ENCODE measurements around the gene PDLIM3. TPM values are rescaled to one million over a fixed set of nuclear protein-coding genes. Genes with fewer than 3 reads are reported as not detected.

Gene PDLIM3
- total and polyA plus RNA-seq, 9 of the 15 experiments (the other 6 are each of a cell fraction or from before 2014, with no cell fraction given), result 0.06 TPM; not detected in 8

DNA sequence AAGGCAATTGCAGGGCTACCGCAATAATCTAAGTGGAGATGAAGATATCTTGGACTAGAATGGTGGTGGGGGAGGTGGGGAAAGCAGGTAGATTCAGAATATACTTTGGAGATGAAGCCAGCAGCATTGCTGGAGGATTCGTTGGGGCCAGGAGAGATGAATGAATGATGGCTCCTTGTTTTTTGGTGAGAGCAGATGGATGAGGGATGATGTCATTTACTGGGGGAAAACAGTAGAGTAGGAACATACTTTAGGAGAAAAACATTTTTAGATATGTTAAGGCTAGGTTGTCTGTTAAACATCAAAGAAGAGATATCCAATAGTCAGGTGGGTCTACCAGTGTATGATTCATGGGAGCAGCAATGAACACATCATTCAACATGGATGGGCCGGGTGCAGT lies 69.6 kb downstream of the PDLIM3 start:
- H3K4me1 ChIP-seq (replicated peaks in 1 of 2; ENCODE audit: control insufficient read depth in 2 of 2, insufficient read depth in 2 of 2, low read length in 2 of 2), result peaks cover 3 to 4% of the 10 kb centered on the region in 2 experiments
- ATAC-seq, result no peak
- peaks cover 2% of the 10 kb centered on the region; the same call in 1 of the 2 replicates for H3K9me3 ChIP-seq (replicated peaks; ENCODE audit: control insufficient read depth, insufficient read depth, low read depth, low read length)
- H3K9me1 ChIP-seq (ENCODE audit: control insufficient read depth, insufficient read depth, low read length), result no peaks in the 10 kb centered on the region
- H3K9ac ChIP-seq (ENCODE audit: insufficient read depth in 1 of 2, low read depth in 2 of 2, low read length in 2 of 2), result no peak overlapping the region
- ChIA-PET CTCF (ENCODE audit: low intra/inter-chr PET ratio) (no interaction called here), POLR2A (no interaction called here)
- intact Hi-C loops (cut with micrococcal nuclease) (no loop called here), in situ Hi-C loops (cut with MboI) (no loop called here)
- DNase-seq (ENCODE audit: extremely low read depth in 1 of 4, low spot score in 3 of 4), result no peak
- H2AFZ ChIP-seq (ENCODE audit: low read depth, low read length), result no peak overlapping the region
- WGBS (ENCODE audit: insufficient coverage, low coverage, missing lambda C conversion rate), result 4% methylated on average over 3 of the region's 3 CpGs
- no peak overlapping the region for H3K4me2 ChIP-seq (ENCODE audit: insufficient read depth, low read length)
- no peak overlapping the region for H3K27ac ChIP-seq (ENCODE audit: extremely low read depth, low read depth, low read length)
- no TSS peak for BruUV-seq (replicated peaks)
- no peak for FAIRE-seq
- H3K4me3 ChIP-seq, result no peak overlapping the region
- H3K79me2 ChIP-seq (ENCODE audit: control insufficient read depth, insufficient read depth, low read length), result no peaks in the 10 kb centered on the region
- no peaks in the 10 kb centered on the region for H3K36me3 ChIP-seq (ENCODE audit: control insufficient read depth, insufficient read depth, low read length)
- H3K27me3 ChIP-seq (ENCODE audit: control insufficient read depth in 2 of 2, insufficient read depth in 2 of 2, low read length in 2 of 2), result peaks cover 50 to 60% of the 10 kb centered on the region in 2 experiments
- no peaks in the 10 kb centered on the region for H4K20me1 ChIP-seq (replicated peaks; ENCODE audit: control insufficient read depth, insufficient read depth, low read length)
- TF ChIP-seq, protein P1, sequence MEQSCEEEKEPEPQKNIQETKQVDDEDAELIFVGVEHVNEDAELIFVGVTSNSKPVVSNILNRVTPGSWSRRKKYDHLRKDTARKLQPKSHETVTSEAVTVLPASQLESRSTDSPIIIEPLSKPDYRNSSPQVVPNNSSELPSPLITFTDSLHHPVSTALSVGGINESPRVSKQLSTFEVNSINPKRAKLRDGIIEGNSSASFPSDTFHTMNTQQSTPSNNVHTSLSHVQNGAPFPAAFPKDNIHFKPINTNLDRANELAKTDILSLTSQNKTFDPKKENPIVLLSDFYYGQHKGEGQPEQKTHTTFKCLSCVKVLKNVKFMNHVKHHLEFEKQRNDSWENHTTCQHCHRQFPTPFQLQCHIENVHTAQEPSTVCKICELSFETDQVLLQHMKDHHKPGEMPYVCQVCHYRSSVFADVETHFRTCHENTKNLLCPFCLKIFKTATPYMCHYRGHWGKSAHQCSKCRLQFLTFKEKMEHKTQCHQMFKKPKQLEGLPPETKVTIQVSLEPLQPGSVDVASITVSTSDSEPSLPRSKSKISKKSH (CRISPR knock-in tag; IDR thresholded peaks at IDR 0.05), result no peak
- TF ChIP-seq HSF4 (CRISPR knock-in tag; IDR thresholded peaks at IDR 0.05; ENCODE audit: borderline replicate concordance) (no peak), ZNF408 (CRISPR knock-in tag; IDR thresholded peaks at IDR 0.05; ENCODE audit: low read depth) (no peak), CBFA2T3 (IDR thresholded peaks at IDR 0.05) (no peak), NELFE (IDR thresholded peaks at IDR 0.05; ENCODE audit: insufficient read depth, insufficient read length) (no peak), RB1 (IDR thresholded peaks at IDR 0.05; ENCODE audit: low read depth) (no peak), ZFX (CRISPR knock-in tag; IDR thresholded peaks at IDR 0.05) (no peak), PHF8 (IDR thresholded peaks at IDR 0.05; ENCODE audit: borderline replicate concordance, low read length) (no peak), HNRNPUL1 (IDR thresholded peaks at IDR 0.05; ENCODE audit: low read length) (no peak)
- TF ChIP-seq, protein P2, sequence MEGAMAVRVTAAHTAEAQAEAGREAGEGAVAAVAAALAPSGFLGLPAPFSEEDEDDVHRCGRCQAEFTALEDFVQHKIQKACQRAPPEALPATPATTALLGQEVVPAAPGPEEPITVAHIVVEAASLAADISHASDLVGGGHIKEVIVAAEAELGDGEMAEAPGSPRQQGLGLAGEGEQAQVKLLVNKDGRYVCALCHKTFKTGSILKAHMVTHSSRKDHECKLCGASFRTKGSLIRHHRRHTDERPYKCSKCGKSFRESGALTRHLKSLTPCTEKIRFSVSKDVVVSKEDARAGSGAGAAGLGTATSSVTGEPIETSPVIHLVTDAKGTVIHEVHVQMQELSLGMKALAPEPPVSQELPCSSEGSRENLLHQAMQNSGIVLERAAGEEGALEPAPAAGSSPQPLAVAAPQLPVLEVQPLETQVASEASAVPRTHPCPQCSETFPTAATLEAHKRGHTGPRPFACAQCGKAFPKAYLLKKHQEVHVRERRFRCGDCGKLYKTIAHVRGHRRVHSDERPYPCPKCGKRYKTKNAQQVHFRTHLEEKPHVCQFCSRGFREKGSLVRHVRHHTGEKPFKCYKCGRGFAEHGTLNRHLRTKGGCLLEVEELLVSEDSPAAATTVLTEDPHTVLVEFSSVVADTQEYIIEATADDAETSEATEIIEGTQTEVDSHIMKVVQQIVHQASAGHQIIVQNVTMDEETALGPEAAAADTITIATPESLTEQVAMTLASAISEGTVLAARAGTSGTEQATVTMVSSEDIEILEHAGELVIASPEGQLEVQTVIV (CRISPR knock-in tag; IDR thresholded peaks at IDR 0.05; ENCODE audit: borderline replicate concordance), result no peak
- TF ChIP-seq, protein P3, sequence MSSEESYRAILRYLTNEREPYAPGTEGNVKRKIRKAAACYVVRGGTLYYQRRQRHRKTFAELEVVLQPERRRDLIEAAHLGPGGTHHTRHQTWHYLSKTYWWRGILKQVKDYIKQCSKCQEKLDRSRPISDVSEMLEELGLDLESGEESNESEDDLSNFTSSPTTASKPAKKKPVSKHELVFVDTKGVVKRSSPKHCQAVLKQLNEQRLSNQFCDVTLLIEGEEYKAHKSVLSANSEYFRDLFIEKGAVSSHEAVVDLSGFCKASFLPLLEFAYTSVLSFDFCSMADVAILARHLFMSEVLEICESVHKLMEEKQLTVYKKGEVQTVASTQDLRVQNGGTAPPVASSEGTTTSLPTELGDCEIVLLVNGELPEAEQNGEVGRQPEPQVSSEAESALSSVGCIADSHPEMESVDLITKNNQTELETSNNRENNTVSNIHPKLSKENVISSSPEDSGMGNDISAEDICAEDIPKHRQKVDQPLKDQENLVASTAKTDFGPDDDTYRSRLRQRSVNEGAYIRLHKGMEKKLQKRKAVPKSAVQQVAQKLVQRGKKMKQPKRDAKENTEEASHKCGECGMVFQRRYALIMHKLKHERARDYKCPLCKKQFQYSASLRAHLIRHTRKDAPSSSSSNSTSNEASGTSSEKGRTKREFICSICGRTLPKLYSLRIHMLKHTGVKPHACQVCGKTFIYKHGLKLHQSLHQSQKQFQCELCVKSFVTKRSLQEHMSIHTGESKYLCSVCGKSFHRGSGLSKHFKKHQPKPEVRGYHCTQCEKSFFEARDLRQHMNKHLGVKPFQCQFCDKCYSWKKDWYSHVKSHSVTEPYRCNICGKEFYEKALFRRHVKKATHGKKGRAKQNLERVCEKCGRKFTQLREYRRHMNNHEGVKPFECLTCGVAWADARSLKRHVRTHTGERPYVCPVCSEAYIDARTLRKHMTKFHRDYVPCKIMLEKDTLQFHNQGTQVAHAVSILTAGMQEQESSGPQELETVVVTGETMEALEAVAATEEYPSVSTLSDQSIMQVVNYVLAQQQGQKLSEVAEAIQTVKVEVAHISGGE (CRISPR knock-in tag; IDR thresholded peaks at IDR 0.05), result no peak
- TF ChIP-seq, protein P4, sequence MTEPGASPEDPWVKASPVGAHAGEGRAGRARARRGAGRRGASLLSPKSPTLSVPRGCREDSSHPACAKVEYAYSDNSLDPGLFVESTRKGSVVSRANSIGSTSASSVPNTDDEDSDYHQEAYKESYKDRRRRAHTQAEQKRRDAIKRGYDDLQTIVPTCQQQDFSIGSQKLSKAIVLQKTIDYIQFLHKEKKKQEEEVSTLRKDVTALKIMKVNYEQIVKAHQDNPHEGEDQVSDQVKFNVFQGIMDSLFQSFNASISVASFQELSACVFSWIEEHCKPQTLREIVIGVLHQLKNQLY (CRISPR knock-in tag; conservative IDR thresholded peaks at IDR 0.05), result no peak

All from K562 (cell line).